Mesendoderm (in vitro differentiated cells): ENCODE data around the gene KLHL22.

Experiments
- DNase-seq: peaks from one replicate; pipeline ENCODE4 v3.0.0; 2013
- H2AK5ac ChIP-seq: 2 replicates; pipeline ENCODE4 v1.6.1; 2013; ENCODE audit warnings: low read length, inconsistent platforms
- H2BK120ac ChIP-seq: 2 replicates; pipeline ENCODE4 v1.6.1; 2013; ENCODE audit warnings: low read depth, mild to moderate bottlenecking, low read length, moderate library complexity, mixed read lengths
- H2BK15ac ChIP-seq: replicated peaks from 2 replicates; pipeline ENCODE4 v1.6.1; 2013; ENCODE audit warnings: low read depth, mild to moderate bottlenecking, moderate library complexity
- H2BK5ac ChIP-seq: 2 replicates; pipeline ENCODE4 v1.6.1; 2013; ENCODE audit warnings: low read length, inconsistent platforms
- H3K18ac ChIP-seq: 2 replicates; pipeline ENCODE4 v1.6.1; 2013; ENCODE audit warnings: mild to moderate bottlenecking, low read length, mixed read lengths
- H3K23ac ChIP-seq: one replicate; pipeline ENCODE4 v1.6.1; 2013; ENCODE audit warnings: low read length
- H3K27ac ChIP-seq: 2 replicates; pipeline ENCODE4 v1.5.1; 2013; ENCODE audit warnings: low read depth, mild to moderate bottlenecking, inconsistent platforms, low read length, moderate library complexity
- H3K27me3 ChIP-seq: 2 replicates; pipeline ENCODE4 v1.6.1; 2013; ENCODE audit warnings: low read length, control low read depth, mild to moderate bottlenecking, inconsistent platforms; ENCODE audit not compliant: insufficient read depth, poor library complexity
- H3K36me3 ChIP-seq: 2 replicates; pipeline ENCODE4 v1.6.1; 2013; ENCODE audit warnings: low read length, inconsistent platforms; ENCODE audit not compliant: control insufficient read depth, insufficient read depth
- H3K4ac ChIP-seq: one replicate; pipeline ENCODE4 v1.6.1; 2013; ENCODE audit warnings: low read depth, mild to moderate bottlenecking, low read length, moderate library complexity
- H3K4me1 ChIP-seq: 2 replicates; pipeline ENCODE4 v1.6.1; 2013; ENCODE audit warnings: low read depth, low read length, inconsistent platforms; ENCODE audit not compliant: control insufficient read depth
- H3K4me2 ChIP-seq: 2 replicates; pipeline ENCODE4 v1.6.1; 2013; ENCODE audit warnings: low read length
- H3K4me3 ChIP-seq: 2 replicates; pipeline ENCODE4 v1.5.1; 2013; ENCODE audit warnings: mild to moderate bottlenecking, low read length
- H3K56ac ChIP-seq: one replicate; pipeline ENCODE4 v1.6.1; 2013; ENCODE audit warnings: low read length
- H3K79me1 ChIP-seq: 2 replicates; pipeline ENCODE4 v1.6.1; 2013; ENCODE audit warnings: low read length, inconsistent platforms
- H3K79me2 ChIP-seq: 2 replicates; pipeline ENCODE4 v1.6.1; 2013; ENCODE audit warnings: mild to moderate bottlenecking, low read length; ENCODE audit not compliant: control insufficient read depth, insufficient read depth
- H3K9ac ChIP-seq: 2 replicates; pipeline ENCODE4 v1.6.1; 2013; ENCODE audit warnings: low read length, inconsistent platforms
- H4K5ac ChIP-seq: one replicate; pipeline ENCODE4 v1.6.1; 2013; ENCODE audit warnings: low read length
- H4K8ac ChIP-seq: one replicate; pipeline ENCODE4 v1.6.1; 2013; ENCODE audit warnings: low read depth, mild to moderate bottlenecking, control low read depth, low read length, moderate library complexity
- WGBS: extraction: QIAGEN DNeasy Blood & Tissue Kit; methylation state at CpG from one replicate; pipeline ENCODE4 v1.1.7; 2013; ENCODE audit warnings: low lambda C conversion rate, missing lambda C conversion rate; ENCODE audit not compliant: insufficient coverage; ENCODE audit errors: extremely low coverage; 5-methylcytosine and 5-hydroxymethylcytosine counted together

Gene KLHL22

GRCh38 chr22:20490183-20490940 is 5.2 kb downstream of the KLHL22 start:
- Histone ChIP-seq H2BK120ac (no peak overlapping the region), H3K4me2 (no peak overlapping the region), H3K9ac (no peak overlapping the region), H2BK5ac (no peak overlapping the region), H3K36me3 (no peaks in the 10 kb centered on the region), H2BK15ac (no peak overlapping the region), H3K79me2 (no peaks in the 10 kb centered on the region), H3K23ac (no peak overlapping the region), H3K27me3 (no peaks in the 10 kb centered on the region), H3K4ac (no peak overlapping the region), H3K4me1 (no peaks in the 10 kb centered on the region), H3K18ac (no peak overlapping the region), H2AK5ac (no peak overlapping the region), H3K79me1 (peaks cover 3% of the 10 kb centered on the region), H3K27ac (no peak overlapping the region), H3K56ac (no peak overlapping the region), H4K5ac (no peak overlapping the region), H4K8ac (no peak overlapping the region), H3K4me3 (no peak overlapping the region)
- WGBS: no CpG with 5 or more reads among the region's 6 CpGs
- no peak for DNase-seq

GRCh38 chr22:20488946-20489345 is 6.6 kb downstream of the KLHL22 start:
- Histone ChIP-seq H2BK5ac (no peak overlapping the region), H3K4ac (no peak overlapping the region), H3K79me2 (no peaks in the 10 kb centered on the region), H3K36me3 (no peaks in the 10 kb centered on the region), H4K8ac (no peak overlapping the region), H2BK120ac (no peak overlapping the region), H3K18ac (no peak overlapping the region), H3K4me3 (no peak overlapping the region), H3K79me1 (peaks cover 3% of the 10 kb centered on the region), H3K9ac (no peak overlapping the region), H4K5ac (no peak overlapping the region), H3K23ac (no peak overlapping the region), H3K4me1 (no peaks in the 10 kb centered on the region), H2BK15ac (no peak overlapping the region), H3K27me3 (no peaks in the 10 kb centered on the region), H3K56ac (no peak overlapping the region), H3K27ac (no peak overlapping the region), H3K4me2 (no peak overlapping the region), H2AK5ac (no peak overlapping the region)
- DNase-seq: no peak
- WGBS: no CpG with 5 or more reads among the region's 11 CpGs

- Histone ChIP-seq H2AK5ac (no peak overlapping the region), H3K79me1 (no peaks in the 10 kb centered on the region), H4K8ac (no peak overlapping the region), H3K4ac (no peak overlapping the region), H3K18ac (no peak overlapping the region), H3K4me2 (no peak overlapping the region), H2BK120ac (no peak overlapping the region), H4K5ac (no peak overlapping the region), H3K9ac (no peak overlapping the region), H2BK15ac (no peak overlapping the region), H3K4me3 (no peak overlapping the region), H3K79me2 (no peaks in the 10 kb centered on the region), H3K27me3 (no peaks in the 10 kb centered on the region), H3K4me1 (no peaks in the 10 kb centered on the region), H3K27ac (no peak overlapping the region), H3K36me3 (no peaks in the 10 kb centered on the region), H3K56ac (no peak overlapping the region), H3K23ac (no peak overlapping the region), H2BK5ac (no peak overlapping the region)
- no peak for DNase-seq
- WGBS: no CpG with 5 or more reads among the region's 2 CpGs
Measured at GRCh38 chr22:20487715-20488114, 7.9 kb downstream of the KLHL22 start.

DNA sequence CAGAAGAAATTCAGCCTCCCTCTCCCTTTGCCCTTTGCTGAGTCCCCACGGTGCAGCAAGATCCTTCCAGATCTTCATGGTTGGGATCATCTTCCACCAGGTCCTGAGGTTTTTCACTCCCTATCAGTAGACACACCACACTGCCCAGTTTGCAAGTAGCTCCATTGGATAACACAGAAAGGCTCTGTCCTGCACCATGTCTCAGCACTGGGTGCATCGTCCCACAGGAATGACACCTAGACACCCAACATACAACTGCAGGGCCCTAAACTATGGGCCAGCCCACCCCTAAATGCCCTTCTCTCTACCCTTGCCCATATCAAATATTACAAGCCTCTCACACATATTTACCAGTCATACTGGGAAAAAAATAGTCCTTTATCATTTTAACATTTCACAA is 9.4 kb downstream of the KLHL22 start:
- WGBS: no CpG with 5 or more reads among the region's 2 CpGs
- no peak overlapping the region for H3K4me2 ChIP-seq
- no peak overlapping the region for H3K27ac ChIP-seq
- H3K36me3 ChIP-seq: no peaks in the 10 kb centered on the region
- no peak overlapping the region for H2AK5ac ChIP-seq
- no peak for DNase-seq
- no peaks in the 10 kb centered on the region for H3K79me1 ChIP-seq
- H2BK15ac ChIP-seq: no peak overlapping the region
- H3K4ac ChIP-seq: no peak overlapping the region
- no peak overlapping the region for H2BK5ac ChIP-seq
- no peak overlapping the region for H4K8ac ChIP-seq
- no peak overlapping the region for H2BK120ac ChIP-seq
- no peak overlapping the region for H3K23ac ChIP-seq
- no peak overlapping the region for H3K9ac ChIP-seq
- H3K18ac ChIP-seq: no peak overlapping the region
- no peaks in the 10 kb centered on the region for H3K79me2 ChIP-seq
- no peak overlapping the region for H4K5ac ChIP-seq
- H3K4me1 ChIP-seq: no peaks in the 10 kb centered on the region
- no peaks in the 10 kb centered on the region for H3K27me3 ChIP-seq
- no peak overlapping the region for H3K4me3 ChIP-seq
- H3K56ac ChIP-seq: no peak overlapping the region

- WGBS: no CpG with 5 or more reads among the region's 4 CpGs
- H4K8ac ChIP-seq: no peak overlapping the region
- no peak overlapping the region for H2BK120ac ChIP-seq
- H4K5ac ChIP-seq: no peak overlapping the region
- H3K23ac ChIP-seq: no peak overlapping the region
- H2BK5ac ChIP-seq: no peak overlapping the region
- DNase-seq: no peak
- H3K9ac ChIP-seq: no peak overlapping the region
- H2AK5ac ChIP-seq: no peak overlapping the region
- no peak overlapping the region for H3K4me3 ChIP-seq
- no peaks in the 10 kb centered on the region for H3K79me1 ChIP-seq
- no peak overlapping the region for H3K4me2 ChIP-seq
- no peak overlapping the region for H3K18ac ChIP-seq
- H3K27ac ChIP-seq: no peak overlapping the region
- no peaks in the 10 kb centered on the region for H3K4me1 ChIP-seq
- no peaks in the 10 kb centered on the region for H3K36me3 ChIP-seq
- H3K79me2 ChIP-seq: no peaks in the 10 kb centered on the region
- H3K27me3 ChIP-seq: no peaks in the 10 kb centered on the region
- H2BK15ac ChIP-seq: no peak overlapping the region
- no peak overlapping the region for H3K4ac ChIP-seq
- H3K56ac ChIP-seq: no peak overlapping the region
Measured at GRCh38 chr22:20484948-20485683, 10.5 kb downstream of the KLHL22 start.
